Kidney (tissue), 14 donors: ENCODE data around the gene PLEKHH1. TPM values are rescaled to one million over a fixed set of nuclear protein-coding genes. Genes with fewer than 3 reads are reported as not detected.

Source experiments
- DNase-seq, 5 donors: peaks; one replicate each; pipeline ENCODE4 v3.0.0-alpha.2; 2013 to 2020
- FAIRE-seq: peaks from 2 replicates; lab custom pipeline; 2012; peaks lifted over from hg19 to GRCh38; lab: Jason Lieb, UNC
- H3K27ac ChIP-seq, 2 donors: one replicate each; pipeline ENCODE4 v1.7.0; 2013; ENCODE audit warnings: low read depth in 2 of 2, low read length in 2 of 2, inconsistent platforms in 1 of 2
- H3K27me3 ChIP-seq: one replicate; pipeline ENCODE4 v1.7.1; 2013; ENCODE audit warnings: low read length, inconsistent platforms; ENCODE audit not compliant: control insufficient read depth, insufficient read depth
- H3K36me3 ChIP-seq, 3 donors: one replicate each; pipeline versions ENCODE4 v1.7.0 to v1.7.1; 2013; ENCODE audit warnings: low read length in 3 of 3, control low read depth in 1 of 3, inconsistent platforms in 1 of 3; ENCODE audit not compliant: insufficient read depth in 3 of 3, control insufficient read depth in 2 of 3
- H3K4me1 ChIP-seq, 3 donors: one replicate each; pipeline versions ENCODE4 v1.7.0 to v1.7.1; 2013; ENCODE audit warnings: low read length in 3 of 3, inconsistent platforms in 1 of 3, low read depth in 1 of 3; ENCODE audit not compliant: control insufficient read depth in 2 of 3, insufficient read depth in 2 of 3
- H3K4me3 ChIP-seq, 3 donors: one replicate each; pipeline versions ENCODE4 v1.7.0 to v1.8.1; 2013; ENCODE audit warnings: low read length in 3 of 3, control low read depth in 1 of 3, inconsistent platforms in 1 of 3
- H3K9ac ChIP-seq, 3 donors: one replicate each; pipeline versions ENCODE4 v1.7.0 to v1.7.1; 2013; ENCODE audit warnings: low read length in 3 of 3, control low read depth in 1 of 3, inconsistent platforms in 1 of 3
- H3K9me3 ChIP-seq, 3 donors: one replicate each; pipeline versions ENCODE4 v1.7.0 to v1.7.1; 2013; ENCODE audit warnings: low read length in 3 of 3, control low read depth in 1 of 3, inconsistent platforms in 1 of 3; ENCODE audit not compliant: control insufficient read depth in 2 of 3, insufficient read depth in 1 of 3
- CTCF ChIP-seq: IDR thresholded peaks from 3 replicates; pipeline ENCODE4 v1.5.1; 2012; ENCODE audit warnings: mild to moderate bottlenecking, moderate library complexity, borderline replicate concordance; ENCODE audit not compliant: insufficient read depth; ENCODE audit errors: extremely low read depth
- intact Hi-C: fragments of 100-400 bp; cut with DNase I; formaldehyde crosslinking; loops from one replicate; pipeline ENCODE4 v1.11.1; 2022
- polyA plus RNA-seq: library from polyadenylated mRNA; stranded (reverse); fragments of 350-450 nt; fragmentation: Illumina TruSeq; extraction: RNeasy Lipid Tissue Mini Kit (QIAGEN cat#74804); gene quantifications from one replicate; pipeline ENCODE4 v1.2.3, GENCODE V29; 2014; ENCODE audit warnings: low read depth, low replicate concordance; ENCODE audit not compliant: insufficient read depth
- total RNA-seq: library from RNA; stranded (reverse); fragmentation: NEBNext Ultra II Directional; extraction: Animal tissue kit (Norgen Biotek cat#: 25700); gene quantifications from one replicate; pipeline ENCODE4 v1.2.1, GENCODE V29; 2021
- donor health status: control.
- donor health status: control.
- donor health status: control.
- donor health status: control.
- donor health status: control.
- donor health status: DM: yes; HTN: yes; CAD: no.
- donor health status: Normal renal cell carcinoma (clear cell type).

PLEKHH1 gene
- total and polyA plus RNA-seq, 2 donors from 2014 or later: 9.1 to 26.2 TPM

GRCh38 chr14:67492538-67492937 lies 40.6 kb upstream of the PLEKHH1 start:
- H3K9ac ChIP-seq: no peak overlapping the region
- peaks cover 0 to 4% (median 0%) of the 10 kb centered on the region in 3 donors for H3K9me3 ChIP-seq
- peaks cover 0 to 7% (median 0%) of the 10 kb centered on the region in 3 donors for H3K4me1 ChIP-seq
- no peak overlapping the region for H3K27ac ChIP-seq
- no peaks in the 10 kb centered on the region for H3K36me3 ChIP-seq
- H3K27me3 ChIP-seq: no peaks in the 10 kb centered on the region
- H3K4me3 ChIP-seq: no peak overlapping the region
- intact Hi-C loops: no loop called here
- FAIRE-seq (no peak), DNase-seq (no peak)
- TF ChIP-seq CTCF: no peak

GRCh38 chr14:67493092-67493717 lies 39.9 kb upstream of the PLEKHH1 start:
- TF ChIP-seq CTCF: no peak
- Histone ChIP-seq H3K4me1 (peaks cover 0 to 4% (median 0%) of the 10 kb centered on the region in 3 donors), H3K9ac (no peak overlapping the region), H3K27ac (no peak overlapping the region), H3K9me3 (peaks cover 0 to 4% (median 0%) of the 10 kb centered on the region in 3 donors), H3K36me3 (no peaks in the 10 kb centered on the region), H3K27me3 (no peaks in the 10 kb centered on the region), H3K4me3 (no peak overlapping the region)
- FAIRE-seq (no peak), DNase-seq (peak in 1 of 5 donors; percentile 7)
- intact Hi-C loops: no loop called here

DNA sequence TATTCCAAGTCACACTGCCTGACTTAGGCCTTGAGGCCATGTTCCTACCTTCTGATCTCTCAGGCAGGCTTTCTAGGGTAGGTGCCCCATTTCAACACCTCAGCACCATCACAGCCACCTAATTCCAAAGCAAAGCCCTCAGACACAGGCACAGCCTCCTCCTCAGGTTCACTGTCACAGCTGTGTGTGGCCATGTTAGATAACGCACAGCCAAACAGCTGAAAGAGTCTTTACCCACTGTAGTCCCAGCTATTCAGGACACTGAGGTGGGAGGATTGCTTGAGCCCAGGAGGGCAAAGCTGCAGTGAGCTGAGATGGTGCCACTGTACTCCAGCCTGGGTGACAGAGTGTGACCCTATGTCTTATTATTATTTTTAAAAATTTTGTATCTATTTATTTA lies 37.3 kb upstream of the PLEKHH1 start:
- Histone ChIP-seq H3K9ac (no peak overlapping the region), H3K4me3 (no peak overlapping the region), H3K27ac (no peak overlapping the region), H3K36me3 (no peaks in the 10 kb centered on the region), H3K9me3 (peaks cover 0 to 4% (median 0%) of the 10 kb centered on the region in 3 donors), H3K4me1 (no peaks in the 10 kb centered on the region), H3K27me3 (no peaks in the 10 kb centered on the region)
- no peak for TF ChIP-seq CTCF
- FAIRE-seq: no peak
- peak in 1 of 5 donors; percentile 22 for DNase-seq
- intact Hi-C loops: no loop called here

DNA sequence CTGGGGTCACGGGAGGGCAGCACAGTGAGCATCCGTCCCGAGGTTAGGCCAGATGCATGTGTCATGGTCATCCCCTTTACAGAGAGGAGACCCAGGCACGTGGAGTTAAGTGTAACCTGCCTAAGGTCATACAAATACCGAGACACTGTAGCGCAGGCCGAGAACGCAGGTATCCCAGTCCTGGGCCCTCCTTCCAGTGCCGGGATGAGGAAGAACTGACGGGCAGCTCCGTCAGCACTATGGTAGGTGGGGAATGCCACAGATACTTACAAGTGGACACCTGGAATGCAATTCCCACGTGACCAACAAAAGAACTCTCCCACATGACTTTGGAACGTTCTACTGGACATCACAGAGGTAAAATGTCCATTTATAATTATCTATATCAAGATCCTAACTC lies 35.9 kb upstream of the PLEKHH1 start:
- H3K27me3 ChIP-seq: no peaks in the 10 kb centered on the region
- H3K4me3 ChIP-seq: no peak overlapping the region
- intact Hi-C loops: no loop called here
- TF ChIP-seq CTCF: no peak
- peaks cover 0 to 4% (median 0%) of the 10 kb centered on the region in 3 donors for H3K9me3 ChIP-seq
- no peak overlapping the region for H3K27ac ChIP-seq
- no peaks in the 10 kb centered on the region for H3K4me1 ChIP-seq
- FAIRE-seq (no peak), DNase-seq (peak in 1 of 5 donors; percentile 45)
- H3K9ac ChIP-seq: no peak overlapping the region
- H3K36me3 ChIP-seq: no peaks in the 10 kb centered on the region
